ENCODE results near the gene FASLG.

DNA sequence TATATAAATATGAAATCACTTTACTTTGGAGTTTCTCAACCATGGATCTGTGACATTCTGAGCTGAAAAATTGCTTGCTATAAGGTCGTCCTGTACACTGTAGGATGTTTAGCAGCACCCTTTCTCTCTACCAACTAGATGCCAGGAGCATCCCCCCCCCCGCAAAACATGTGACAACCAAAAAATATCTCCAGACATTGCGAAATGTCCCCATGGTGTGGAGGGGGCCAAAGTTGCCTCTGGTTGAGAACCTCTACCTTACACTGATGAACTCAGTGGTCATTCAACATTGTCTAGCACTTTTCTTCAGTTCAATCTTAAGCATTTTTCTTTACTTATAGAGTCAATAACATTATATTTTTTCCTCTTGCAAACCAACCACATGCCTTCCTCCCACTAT is 9.2 kb downstream of the FASLG start:
- TF ChIP-seq GATA3 (IDR thresholded peaks at IDR 0.05; ENCODE audit: low read depth, low read length) (no peak), GATA2 (IDR thresholded peaks at IDR 0.05; ENCODE audit: low read depth, low read length) (no peak)
